GM13977 (cell line): ENCODE measurements around the gene BZW1.

ENCODE experiments used
- DNase-seq: peaks from one replicate; pipeline ENCODE4 v3.0.0; 2012; ENCODE audit warnings: low spot score
- in situ Hi-C: fragments of 300-500 bp; cut with MboI; formaldehyde crosslinking; loops from one replicate; pipeline ENCODE4 v1.12.0; 2022; ENCODE audit warnings: low sequenced_read_pairs, low pct_unique_long_range_greater_than_20kb, mixed read lengths, inconsistent platforms; ENCODE audit not compliant: unreplicated experiment
- TF ChIP-seq, protein P1 (sequence below): IDR thresholded peaks from 2 replicates; pipeline ENCODE4 v1.5.1; 2012; ENCODE audit warnings: mild to moderate bottlenecking, control low read depth; ENCODE audit not compliant: insufficient read depth; ENCODE audit errors: extremely low read depth, missing control alignments

The BZW1 gene

DNA sequence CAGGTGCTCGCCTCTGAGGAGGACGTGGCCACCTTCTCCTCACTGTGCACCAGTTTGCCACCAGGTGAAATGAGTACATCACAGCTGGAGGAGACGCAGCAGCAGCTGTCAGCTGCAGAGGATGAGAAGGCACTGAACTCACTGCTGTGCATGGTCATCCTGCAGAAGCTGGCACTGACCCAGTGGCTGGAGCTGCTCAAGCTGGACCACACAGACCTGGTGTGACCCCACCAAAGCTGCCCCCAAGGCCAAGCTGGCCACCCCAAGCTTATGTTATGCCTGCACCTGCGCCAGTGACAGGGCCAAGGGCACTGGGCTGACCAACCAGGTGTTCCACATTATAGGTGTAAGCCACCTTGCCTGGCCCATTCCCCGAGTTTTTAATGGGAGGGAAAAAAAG is 33.5 kb downstream of the BZW1 start:
- no peak for DNase-seq
- TF ChIP-seq, protein P1, sequence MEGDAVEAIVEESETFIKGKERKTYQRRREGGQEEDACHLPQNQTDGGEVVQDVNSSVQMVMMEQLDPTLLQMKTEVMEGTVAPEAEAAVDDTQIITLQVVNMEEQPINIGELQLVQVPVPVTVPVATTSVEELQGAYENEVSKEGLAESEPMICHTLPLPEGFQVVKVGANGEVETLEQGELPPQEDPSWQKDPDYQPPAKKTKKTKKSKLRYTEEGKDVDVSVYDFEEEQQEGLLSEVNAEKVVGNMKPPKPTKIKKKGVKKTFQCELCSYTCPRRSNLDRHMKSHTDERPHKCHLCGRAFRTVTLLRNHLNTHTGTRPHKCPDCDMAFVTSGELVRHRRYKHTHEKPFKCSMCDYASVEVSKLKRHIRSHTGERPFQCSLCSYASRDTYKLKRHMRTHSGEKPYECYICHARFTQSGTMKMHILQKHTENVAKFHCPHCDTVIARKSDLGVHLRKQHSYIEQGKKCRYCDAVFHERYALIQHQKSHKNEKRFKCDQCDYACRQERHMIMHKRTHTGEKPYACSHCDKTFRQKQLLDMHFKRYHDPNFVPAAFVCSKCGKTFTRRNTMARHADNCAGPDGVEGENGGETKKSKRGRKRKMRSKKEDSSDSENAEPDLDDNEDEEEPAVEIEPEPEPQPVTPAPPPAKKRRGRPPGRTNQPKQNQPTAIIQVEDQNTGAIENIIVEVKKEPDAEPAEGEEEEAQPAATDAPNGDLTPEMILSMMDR, result no peak
- in situ Hi-C loops, result no loop called here

DNA sequence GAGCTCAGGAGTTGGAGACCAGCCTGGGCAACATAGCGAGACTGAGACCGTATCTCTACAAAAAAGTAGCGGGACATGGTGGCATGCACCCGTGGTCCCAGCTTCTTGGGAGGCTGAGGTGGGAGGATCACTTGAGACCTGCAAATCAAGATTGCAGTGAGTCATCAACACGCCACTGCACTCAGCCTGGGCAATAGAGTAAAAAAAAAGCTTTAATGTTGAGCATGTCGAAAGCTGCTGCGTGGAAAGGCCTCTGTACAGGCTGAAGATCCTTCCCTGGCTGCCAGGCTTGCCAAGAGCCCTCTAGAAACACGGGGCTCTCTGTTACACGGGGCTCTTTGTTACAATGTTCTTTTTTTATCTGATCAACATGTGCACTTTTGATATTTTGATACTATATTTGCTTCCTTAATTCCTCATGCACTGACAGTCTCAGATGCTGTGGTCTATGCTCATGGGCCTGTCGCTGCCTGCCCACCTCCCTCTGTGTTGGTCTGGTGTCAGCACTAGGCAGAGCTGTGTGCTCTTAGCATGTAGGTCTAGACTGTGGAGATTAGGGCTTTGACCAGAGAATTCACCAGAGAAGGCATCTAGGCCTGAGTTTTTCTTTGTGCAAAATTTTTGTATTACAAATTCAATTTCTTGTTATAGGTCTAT is 34.1 kb downstream of the BZW1 start:
- in situ Hi-C loops, result no loop called here
- DNase-seq, result no peak
- TF ChIP-seq, protein P1, result no peak

DNA sequence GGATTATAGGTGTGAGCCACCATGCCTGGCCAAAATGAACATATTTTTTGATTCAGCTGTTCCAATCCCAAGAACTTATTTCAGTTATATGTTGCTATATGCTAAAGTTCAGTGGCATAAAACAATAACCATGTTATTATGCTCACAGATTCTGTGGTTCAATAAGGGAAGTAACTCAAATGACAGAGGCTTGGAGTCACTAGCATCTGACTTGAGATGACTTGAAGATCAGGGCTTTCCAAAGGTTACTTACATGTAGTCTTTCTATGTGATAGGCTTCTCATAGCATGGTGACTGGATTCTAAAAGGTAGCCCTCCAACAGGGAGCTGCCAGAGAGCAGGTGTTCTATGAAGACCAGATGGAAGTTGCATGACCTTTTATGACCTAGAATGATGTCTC is 35.6 kb downstream of the BZW1 start:
- no peak for DNase-seq
- in situ Hi-C loops, result no loop called here

DNA sequence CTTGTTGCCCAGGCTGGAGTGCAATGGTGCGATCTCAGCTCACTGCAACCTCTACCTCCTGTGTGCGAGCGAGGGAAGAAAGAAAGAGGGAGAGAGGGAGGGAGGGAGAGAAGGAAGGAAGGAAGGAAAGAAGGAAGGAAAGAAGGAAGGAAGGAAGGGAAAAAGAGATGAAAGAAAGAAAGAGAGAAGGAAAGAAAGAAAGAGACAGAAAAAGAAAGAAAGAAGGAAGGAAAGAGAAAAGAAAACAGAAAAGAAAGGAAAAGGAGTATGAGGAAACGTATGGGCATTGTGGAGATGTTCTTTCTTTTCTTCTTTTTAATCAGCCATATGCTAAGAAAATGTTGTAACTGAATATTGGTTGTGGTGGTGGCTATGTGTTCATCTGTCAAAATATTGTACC is 36.2 kb downstream of the BZW1 start:
- DNase-seq, result no peak
- in situ Hi-C loops, result no loop called here
- TF ChIP-seq, protein P1, result no peak

More for the DNA sequence above, 35.6 kb downstream of the BZW1 start:
- TF ChIP-seq, protein P1, result no peak

DNA sequence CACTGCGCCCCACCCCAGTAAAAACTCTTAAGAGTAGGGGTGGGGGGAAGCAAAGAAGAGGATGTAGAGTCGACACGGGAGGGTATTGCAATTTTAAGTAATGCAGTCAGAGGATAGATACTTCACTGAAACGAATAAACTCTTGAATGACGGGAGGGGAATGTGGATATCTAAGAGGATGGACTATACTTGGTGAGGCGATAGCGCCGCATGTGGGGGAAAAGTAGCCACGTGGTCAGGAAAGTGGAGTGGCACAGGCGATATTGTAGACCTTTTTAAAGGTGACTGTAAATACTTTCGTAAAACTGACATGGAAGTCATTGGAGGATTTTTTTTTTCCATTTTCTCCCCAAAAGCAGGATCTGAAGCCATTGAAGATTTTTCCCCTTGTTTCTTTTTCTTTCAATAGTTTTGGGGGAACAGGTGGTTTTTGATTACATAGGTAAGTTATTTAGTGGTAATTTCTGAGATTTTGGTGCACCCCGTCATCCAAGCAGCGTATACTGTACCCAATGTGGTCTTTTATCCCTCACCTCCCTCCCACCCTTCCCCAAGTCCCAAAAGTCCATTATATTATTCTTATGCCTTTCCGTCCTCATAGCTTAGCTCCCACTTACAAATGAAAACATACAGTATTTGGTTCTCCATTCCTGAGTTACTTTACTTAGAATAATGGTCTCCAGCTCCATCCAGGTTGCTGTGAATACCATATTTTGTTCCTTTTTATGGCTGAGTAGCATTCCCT is 39.0 kb downstream of the BZW1 start:
- TF ChIP-seq, protein P1, result no peak
- DNase-seq, result no peak
- in situ Hi-C loops, result no loop called here

DNA sequence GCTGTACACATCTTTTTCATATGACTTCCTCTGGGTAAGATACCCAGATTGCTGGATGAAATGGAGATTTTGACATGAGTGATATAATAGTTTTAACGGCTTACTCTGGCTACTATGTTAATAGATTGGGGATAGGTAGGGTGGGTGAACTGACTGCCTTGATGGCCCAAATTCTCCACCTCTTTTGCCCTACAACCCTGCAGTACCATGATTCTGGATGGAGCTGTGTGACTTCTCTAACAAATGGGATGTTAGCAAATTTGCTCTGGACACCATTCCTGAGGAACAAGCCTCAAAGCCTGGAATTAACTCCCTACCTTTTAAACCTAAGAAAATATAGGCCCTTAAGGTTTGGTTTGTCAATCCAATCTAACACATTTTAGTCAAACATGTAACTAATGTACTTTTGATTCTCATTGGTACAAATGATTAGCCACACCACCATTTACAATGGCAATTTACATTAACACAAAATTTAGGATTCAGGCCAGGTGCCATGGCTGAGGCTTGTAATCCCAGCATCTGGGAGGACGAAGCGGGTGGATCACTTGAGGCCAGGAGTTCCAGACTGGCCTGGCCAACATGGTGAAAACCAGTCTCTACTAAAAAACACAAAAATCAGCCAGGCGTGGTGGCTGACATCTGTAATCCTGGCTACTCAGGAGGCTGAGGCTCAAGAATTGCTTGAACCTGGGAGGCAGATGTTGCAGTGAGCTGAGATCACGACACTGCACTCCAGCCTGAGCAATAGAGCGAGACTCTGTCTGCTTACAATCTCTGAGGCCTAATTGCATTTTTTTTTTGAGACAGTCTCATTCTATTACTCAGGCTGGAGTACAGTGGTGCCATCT is 39.9 kb downstream of the BZW1 start:
- DNase-seq, result no peak
- TF ChIP-seq, protein P1, result no peak
- in situ Hi-C loops, result no loop called here
